Mucosa of gallbladder (tissue), 1 donor: ENCODE data around the gene ABCA8. TPM values are rescaled to one million over a fixed set of nuclear protein-coding genes. Genes with fewer than 3 reads are reported as not detected.
"Not testable (repeated sequence)": the region's sequence is repeated elsewhere in the genome, so short reads cannot be mapped to it uniquely, and the experiment has no call there.

ENCODE experiments used
- DNase-seq: peaks from one replicate; pipeline ENCODE4 v3.0.0-alpha.2; 2020; ENCODE audit warnings: low spot score
- total RNA-seq: library from RNA; stranded (reverse); gene quantifications from one replicate; pipeline ENCODE4 v1.2.1, GENCODE V29; 2021
- donor health status: DM: no; HTN: no; CAD: no.

Gene ABCA8, protein sequence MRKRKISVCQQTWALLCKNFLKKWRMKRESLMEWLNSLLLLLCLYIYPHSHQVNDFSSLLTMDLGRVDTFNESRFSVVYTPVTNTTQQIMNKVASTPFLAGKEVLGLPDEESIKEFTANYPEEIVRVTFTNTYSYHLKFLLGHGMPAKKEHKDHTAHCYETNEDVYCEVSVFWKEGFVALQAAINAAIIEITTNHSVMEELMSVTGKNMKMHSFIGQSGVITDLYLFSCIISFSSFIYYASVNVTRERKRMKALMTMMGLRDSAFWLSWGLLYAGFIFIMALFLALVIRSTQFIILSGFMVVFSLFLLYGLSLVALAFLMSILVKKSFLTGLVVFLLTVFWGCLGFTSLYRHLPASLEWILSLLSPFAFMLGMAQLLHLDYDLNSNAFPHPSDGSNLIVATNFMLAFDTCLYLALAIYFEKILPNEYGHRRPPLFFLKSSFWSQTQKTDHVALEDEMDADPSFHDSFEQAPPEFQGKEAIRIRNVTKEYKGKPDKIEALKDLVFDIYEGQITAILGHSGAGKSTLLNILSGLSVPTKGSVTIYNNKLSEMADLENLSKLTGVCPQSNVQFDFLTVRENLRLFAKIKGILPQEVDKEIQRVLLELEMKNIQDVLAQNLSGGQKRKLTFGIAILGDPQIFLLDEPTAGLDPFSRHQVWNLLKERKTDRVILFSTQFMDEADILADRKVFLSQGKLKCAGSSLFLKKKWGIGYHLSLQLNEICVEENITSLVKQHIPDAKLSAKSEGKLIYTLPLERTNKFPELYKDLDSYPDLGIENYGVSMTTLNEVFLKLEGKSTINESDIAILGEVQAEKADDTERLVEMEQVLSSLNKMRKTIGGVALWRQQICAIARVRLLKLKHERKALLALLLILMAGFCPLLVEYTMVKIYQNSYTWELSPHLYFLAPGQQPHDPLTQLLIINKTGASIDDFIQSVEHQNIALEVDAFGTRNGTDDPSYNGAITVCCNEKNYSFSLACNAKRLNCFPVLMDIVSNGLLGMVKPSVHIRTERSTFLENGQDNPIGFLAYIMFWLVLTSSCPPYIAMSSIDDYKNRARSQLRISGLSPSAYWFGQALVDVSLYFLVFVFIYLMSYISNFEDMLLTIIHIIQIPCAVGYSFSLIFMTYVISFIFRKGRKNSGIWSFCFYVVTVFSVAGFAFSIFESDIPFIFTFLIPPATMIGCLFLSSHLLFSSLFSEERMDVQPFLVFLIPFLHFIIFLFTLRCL (N-terminal part only)
- 19.2 TPM for total RNA-seq

- no peak for DNase-seq
These were observed at the start of gene ABCA8 for GRCh38 chr17:68955181-68955841. Gene ABCA8, minus strand, starts transcription at chr17:68955392. Its CDS starts 13,358 bp downstream, at chr17:68942034.

DNA sequence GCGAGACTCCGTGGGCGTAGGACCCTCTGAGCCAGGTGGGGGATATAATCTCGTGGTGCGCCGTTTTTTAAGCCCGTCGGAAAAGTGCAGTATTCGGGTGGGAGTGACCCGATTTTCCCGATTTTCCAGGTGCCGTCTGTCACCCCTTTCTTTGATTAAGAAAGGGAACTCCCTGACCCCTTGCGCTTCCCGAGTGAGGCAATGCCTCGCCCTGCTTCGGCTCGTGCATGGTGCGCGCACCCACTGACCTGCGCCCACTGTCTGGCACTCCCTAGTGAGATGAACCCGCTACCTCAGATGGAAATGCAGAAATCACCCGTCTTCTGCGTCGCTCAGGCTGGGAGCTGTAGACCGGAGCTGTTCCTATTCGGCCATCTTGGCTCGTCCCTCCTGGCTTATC lies 49.6 kb upstream of the ABCA8 start:
- DNase-seq, result not testable (repeated sequence)

DNA sequence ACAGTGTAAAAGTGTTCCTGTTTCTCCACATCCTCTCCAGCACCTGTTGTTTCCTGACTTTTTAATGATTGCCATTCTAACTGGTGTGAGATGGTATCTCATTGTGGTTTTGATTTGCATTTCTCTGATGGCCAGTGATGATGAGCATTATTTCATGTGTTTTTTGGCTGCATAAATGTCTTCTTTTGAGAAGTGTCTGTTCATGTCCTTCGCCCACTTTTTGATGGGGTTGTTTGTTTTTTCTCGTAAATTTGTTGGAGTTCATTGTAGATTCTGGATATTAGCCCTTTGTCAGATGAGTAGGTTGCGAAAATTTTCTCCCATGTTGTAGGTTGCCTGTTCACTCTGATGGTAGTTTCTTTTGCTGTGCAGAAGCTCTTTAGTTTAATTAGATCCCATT lies 44.6 kb upstream of the ABCA8 start:
- DNase-seq, result not testable (repeated sequence)

- DNase-seq, result no peak
These were observed 37.9 kb upstream of the ABCA8 start for GRCh38 chr17:68993112-68993511.

DNA sequence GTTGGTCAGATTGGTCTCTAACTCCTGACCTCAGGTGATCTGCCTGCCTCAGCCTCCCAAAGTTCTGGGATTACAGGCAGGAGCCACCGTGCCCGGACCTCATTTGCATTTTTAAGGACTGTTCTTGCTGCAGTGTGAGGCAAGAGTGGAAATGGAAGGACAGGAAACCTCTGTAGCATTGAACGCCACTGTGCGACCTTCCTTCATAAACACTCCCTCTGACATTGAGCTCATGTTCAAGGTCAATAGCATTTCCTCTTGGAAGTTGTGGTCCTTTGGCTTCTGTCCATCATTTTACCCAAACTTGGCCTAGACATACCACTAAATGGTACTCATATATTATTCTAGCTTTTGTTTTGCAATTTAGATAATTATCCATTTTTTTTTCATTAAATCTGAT lies 32.8 kb upstream of the ABCA8 start:
- no peak for DNase-seq

DNA sequence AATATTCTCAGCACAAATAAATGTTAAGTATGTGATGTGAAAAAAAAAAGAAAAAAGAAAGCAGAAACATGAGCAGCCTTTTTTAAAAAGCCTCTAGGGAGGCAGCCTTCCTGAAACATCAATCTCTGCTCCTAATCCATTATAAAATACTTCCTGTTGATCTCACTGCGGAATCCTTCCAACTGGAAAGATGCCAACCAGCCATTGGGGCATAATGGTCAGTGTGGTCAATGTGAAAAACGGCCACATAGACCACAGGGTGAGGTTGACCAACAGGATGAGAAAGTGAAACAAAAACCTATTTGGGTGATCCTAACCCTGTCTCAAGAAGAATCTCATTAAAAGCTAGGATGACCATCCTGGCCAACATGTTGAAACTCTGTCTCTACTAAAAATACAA lies 26.1 kb upstream of the ABCA8 start:
- DNase-seq, result peak; percentile 54

- no peak for DNase-seq
These were observed 18.1 kb upstream of the ABCA8 start for GRCh38 chr17:68973098-68973846.

- DNase-seq, result peak; percentile 17
These were observed 17.0 kb upstream of the ABCA8 start for GRCh38 chr17:68972119-68972704.

DNA sequence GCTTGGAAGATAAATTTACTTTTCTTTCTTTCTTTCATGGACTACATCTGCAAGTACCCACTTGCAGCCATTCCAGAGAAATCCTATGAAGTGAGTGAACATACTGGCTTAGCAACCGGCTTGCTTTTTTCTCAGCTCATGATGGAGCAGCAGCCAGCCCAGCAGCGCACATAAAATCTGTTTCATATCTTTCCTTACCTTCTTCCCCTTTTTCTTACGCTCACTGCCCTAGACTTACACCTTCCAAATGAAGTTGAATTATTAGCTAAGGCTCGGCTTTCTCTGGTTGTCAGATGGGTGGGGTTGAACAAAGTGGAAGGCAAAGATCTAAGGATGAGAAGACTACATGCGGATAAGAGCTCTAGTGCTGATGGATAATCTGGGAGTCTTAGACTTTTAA lies 13.9 kb upstream of the ABCA8 start:
- no peak for DNase-seq

DNA sequence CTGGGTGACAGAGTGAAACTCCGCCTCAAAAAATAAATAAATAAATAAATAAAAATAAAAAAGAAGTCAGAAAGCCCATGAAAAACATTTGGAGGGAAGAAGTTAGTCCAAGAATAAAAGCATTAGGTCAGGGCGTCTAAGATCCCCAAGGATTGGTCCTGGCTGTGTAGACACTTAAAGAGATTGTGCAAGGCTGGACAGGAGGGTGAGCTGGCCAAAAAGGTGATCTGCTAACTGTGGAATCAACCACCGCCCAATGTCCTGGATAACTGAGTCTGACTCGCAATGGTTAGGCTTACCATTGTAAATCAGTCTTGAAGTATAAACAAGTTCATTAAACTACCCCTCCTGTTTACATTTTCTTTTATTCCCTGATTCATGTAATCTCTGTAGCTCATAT lies 8.8 kb upstream of the ABCA8 start:
- no peak for DNase-seq

- DNase-seq, result no peak
These were observed 6.2 kb upstream of the ABCA8 start for GRCh38 chr17:68961214-68961882.

DNA sequence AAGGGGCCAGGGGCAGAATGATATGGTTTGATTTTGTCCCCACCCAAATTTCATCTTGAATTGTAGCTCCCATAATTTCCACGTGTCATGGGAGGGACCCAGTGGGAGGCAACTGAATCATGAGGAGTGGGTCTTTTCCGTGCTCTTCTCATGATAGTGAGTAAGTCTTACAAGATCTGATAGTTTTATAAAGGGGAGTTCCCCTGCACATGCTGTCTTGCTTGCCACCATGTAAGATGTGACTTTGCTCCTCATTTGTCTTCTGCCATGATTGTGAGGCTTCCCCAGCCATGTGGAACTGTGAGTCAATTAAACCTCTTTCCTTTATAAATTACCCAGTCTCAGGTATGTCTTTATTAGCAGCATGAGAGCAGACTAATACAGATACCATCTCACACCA lies 3.9 kb upstream of the ABCA8 start:
- not testable (repeated sequence) for DNase-seq

GRCh38 chr17:68957944-68958343 lies 2.8 kb upstream of the ABCA8 start:
- no peak for DNase-seq

GRCh38 chr17:68954146-68954896 lies 871 bp downstream of the ABCA8 start:
- DNase-seq, result no peak

DNA sequence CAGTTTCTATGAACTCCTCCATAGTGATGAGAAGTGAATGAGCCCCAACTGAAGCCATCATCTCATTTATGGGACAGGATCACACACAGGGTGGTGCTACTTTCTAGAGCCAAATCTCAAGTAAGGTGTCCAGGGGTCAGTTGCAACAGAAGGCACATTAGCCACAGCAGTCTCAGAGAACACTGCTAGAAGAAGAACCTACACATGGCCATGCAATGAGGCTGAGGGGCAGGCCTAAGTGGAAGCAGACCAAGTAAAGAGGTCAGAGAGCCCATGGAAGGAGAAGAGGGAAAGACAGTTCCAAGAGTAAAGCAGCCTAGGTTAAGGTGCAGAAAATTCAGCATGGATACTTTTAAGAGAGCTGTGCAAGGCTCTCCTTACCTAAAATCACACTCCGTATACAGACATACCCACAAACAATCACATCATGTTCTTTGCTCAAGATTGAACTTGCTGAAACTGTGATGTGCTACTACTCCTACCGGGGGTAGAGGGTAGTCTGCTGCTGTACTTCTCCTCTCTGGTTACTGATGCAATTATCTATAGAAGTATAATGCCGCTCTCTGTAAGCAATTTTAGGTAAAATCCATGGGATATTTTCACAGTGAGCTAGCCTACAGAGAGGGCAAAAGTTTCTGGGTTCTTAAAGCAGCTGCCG lies 1.7 kb downstream of the ABCA8 start:
- no peak for DNase-seq

DNA sequence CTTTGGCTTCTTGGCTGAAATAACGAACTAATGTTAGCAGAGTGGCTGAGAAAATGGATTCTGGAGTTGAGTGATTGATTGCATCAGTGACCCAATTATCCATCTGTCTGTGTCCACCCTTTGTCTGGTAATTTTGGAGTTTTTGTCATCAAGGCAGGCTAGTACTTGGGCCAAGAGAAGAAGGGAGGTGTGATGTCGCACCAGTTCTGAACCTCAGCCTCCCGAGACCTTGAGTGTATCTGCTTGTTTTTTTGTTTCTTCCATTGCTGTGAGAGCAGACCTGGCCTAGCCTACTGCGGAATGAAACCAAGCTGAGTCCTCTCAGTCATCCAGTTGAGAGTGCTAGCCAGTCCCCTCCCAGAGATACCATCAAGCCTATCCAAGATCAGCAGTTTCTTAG lies 4.5 kb downstream of the ABCA8 start:
- DNase-seq, result no peak

DNA sequence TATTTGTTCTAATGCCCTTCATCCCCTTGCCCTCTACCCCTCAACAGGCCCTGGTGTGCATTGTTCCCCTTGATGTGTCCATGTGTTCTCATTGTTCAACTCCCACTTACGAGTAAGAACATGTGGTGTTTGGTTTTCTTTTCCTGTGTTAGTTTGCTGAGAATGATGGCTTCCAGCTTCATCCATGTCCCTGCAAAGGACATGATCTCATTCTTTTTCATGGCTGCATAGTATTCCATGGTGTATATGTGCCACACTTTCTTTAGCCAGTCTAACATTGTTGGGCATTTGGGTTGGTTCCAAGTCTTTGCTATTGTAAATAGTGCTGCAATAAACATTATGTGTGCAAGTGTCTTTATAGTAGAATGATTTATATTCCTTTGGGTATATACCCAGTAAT lies 7.3 kb downstream of the ABCA8 start:
- not testable (repeated sequence) for DNase-seq

GRCh38 chr17:68944435-68945035 lies 10.7 kb downstream of the ABCA8 start:
- DNase-seq, result no peak
